HepG2 (cell line): Measurements from ENCODE around the gene PRR36. TPM values are rescaled to one million over a fixed set of nuclear protein-coding genes. Genes with fewer than 3 reads are reported as not detected.

Experiments used
- SRY ChIP-seq: sonication (generic); formaldehyde crosslinking; IDR thresholded peaks from 2 replicates; pipeline ENCODE4 v1.8.0; 2022; ENCODE audit warnings: mild to moderate bottlenecking, missing genetic modification reagents
- ZNF205 ChIP-seq: IDR thresholded peaks from 2 replicates; pipeline ENCODE4 v1.6.1; 2018; ENCODE audit warnings: missing biosample characterization, missing genetic modification reagents
- ZNF713 ChIP-seq: sonication (generic); formaldehyde crosslinking; IDR thresholded peaks from 2 replicates; pipeline ENCODE4 v1.4.0; 2020; ENCODE audit warnings: mild to moderate bottlenecking, missing genetic modification reagents
- polyA plus RNA-seq, 8 experiments: library from polyadenylated mRNA; depleted of rRNA in 3 of 8; stranded (reverse) in 7 of 8; unstranded in 1 of 8; fragments of >200 nt; fragmentation: Illumina TruSeq in 4 of 8; extraction: Trizol in 4 of 8; gene quantifications; 2 replicates each; pipeline versions ENCODE4 v1.2.1 to v1.2.3, GENCODE V29; 2011 to 2016; ENCODE audit warnings: low read depth in 4 of 8, missing spikeins in 1 of 8, mixed read lengths in 1 of 8; ENCODE audit not compliant: insufficient read depth in 1 of 8
- total RNA-seq, 5 experiments: library from RNA; depleted of rRNA; stranded (reverse); fragments of >200 nt; fragmentation: Illumina TruSeq; extraction: Trizol; gene quantifications; 2 replicates each; pipeline ENCODE4 v1.2.3, GENCODE V29; 2016; ENCODE audit warnings: low read depth in 1 of 5
- TF ChIP-seq, protein P1 (sequence below): sonication (generic); formaldehyde crosslinking; IDR thresholded peaks from 2 replicates; pipeline ENCODE4 v1.5.0; 2020; ENCODE audit warnings: mild to moderate bottlenecking, missing genetic modification reagents, borderline replicate concordance
- TF ChIP-seq, protein P2 (sequence below): sonication (generic); formaldehyde crosslinking; IDR thresholded peaks from 2 replicates; pipeline ENCODE4 v1.4.0; 2020; ENCODE audit warnings: missing genetic modification reagents
- TF ChIP-seq, protein P3 (sequence below): sonication (generic); formaldehyde crosslinking; IDR thresholded peaks from 2 replicates; pipeline ENCODE4 v1.4.0; 2020; ENCODE audit warnings: missing genetic modification reagents, borderline replicate concordance
- TF ChIP-seq, protein P4 (sequence below): IDR thresholded peaks from 2 replicates; pipeline ENCODE4 v1.6.1; 2016; ENCODE audit warnings: missing biosample characterization, missing genetic modification reagents, low read depth

Gene PRR36
- total and polyA plus RNA-seq, 2 of the 13 experiments (the other 11 are each of a cell fraction or from before 2014, with no cell fraction given) = 0.07 to 0.17 TPM

DNA sequence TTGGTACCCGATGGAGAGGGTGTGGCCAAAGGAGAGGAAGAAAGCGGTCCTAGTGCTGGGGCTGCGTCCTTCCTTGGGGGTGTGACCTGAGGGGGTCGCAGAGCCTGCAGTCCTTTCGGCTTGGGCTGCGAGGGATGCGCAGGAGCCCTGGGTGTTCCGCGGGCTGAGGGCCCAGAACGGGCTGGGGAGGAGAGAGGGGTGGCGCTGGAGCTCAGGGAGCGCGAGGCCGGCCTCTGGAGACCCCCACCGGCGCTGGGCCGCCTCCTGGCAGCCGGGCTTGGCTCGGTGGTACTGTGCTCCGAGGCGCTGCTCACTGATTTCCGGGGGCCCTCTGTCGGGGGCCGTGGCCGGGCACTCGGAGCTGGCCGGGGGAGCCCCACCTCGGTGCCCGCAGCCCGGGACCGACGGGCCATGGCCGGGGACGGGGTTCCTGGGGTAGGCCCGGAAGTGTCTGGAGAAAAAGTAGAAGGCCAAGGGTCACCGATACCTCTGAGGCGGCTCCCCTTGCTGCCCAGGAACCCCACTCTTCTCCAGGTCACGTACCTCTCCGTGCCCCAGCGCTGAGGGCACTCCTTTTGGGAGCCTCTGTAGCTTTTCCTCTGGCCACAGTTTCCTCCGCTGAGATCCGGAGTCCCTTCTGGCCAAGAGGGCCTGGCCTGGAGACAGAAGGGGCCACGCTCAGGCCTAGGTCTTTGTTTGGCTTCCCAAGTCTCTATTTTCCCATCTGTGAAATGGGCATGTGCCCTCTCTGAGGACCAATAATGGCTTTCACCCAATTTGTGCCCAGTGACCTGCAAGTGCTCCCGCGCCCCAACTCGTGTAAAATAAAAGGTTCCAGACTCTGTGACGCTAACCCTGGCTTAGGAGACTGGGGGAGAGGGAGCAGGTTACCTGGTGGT, 1.6 kb downstream of the PRR36 start (continued):
- TF ChIP-seq, protein P1, sequence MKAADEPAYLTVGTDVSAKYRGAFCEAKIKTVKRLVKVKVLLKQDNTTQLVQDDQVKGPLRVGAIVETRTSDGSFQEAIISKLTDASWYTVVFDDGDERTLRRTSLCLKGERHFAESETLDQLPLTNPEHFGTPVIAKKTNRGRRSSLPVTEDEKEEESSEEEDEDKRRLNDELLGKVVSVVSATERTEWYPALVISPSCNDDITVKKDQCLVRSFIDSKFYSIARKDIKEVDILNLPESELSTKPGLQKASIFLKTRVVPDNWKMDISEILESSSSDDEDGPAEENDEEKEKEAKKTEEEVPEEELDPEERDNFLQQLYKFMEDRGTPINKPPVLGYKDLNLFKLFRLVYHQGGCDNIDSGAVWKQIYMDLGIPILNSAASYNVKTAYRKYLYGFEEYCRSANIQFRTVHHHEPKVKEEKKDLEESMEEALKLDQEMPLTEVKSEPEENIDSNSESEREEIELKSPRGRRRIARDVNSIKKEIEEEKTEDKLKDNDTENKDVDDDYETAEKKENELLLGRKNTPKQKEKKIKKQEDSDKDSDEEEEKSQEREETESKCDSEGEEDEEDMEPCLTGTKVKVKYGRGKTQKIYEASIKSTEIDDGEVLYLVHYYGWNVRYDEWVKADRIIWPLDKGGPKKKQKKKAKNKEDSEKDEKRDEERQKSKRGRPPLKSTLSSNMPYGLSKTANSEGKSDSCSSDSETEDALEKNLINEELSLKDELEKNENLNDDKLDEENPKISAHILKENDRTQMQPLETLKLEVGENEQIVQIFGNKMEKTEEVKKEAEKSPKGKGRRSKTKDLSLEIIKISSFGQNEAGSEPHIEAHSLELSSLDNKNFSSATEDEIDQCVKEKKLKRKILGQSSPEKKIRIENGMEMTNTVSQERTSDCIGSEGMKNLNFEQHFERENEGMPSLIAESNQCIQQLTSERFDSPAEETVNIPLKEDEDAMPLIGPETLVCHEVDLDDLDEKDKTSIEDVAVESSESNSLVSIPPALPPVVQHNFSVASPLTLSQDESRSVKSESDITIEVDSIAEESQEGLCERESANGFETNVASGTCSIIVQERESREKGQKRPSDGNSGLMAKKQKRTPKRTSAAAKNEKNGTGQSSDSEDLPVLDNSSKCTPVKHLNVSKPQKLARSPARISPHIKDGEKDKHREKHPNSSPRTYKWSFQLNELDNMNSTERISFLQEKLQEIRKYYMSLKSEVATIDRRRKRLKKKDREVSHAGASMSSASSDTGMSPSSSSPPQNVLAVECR (CRISPR knock-in tag) = 0 out of 2 replicates have a peak, but pooled peaks have one; percentile 27
- TF ChIP-seq, protein P2, sequence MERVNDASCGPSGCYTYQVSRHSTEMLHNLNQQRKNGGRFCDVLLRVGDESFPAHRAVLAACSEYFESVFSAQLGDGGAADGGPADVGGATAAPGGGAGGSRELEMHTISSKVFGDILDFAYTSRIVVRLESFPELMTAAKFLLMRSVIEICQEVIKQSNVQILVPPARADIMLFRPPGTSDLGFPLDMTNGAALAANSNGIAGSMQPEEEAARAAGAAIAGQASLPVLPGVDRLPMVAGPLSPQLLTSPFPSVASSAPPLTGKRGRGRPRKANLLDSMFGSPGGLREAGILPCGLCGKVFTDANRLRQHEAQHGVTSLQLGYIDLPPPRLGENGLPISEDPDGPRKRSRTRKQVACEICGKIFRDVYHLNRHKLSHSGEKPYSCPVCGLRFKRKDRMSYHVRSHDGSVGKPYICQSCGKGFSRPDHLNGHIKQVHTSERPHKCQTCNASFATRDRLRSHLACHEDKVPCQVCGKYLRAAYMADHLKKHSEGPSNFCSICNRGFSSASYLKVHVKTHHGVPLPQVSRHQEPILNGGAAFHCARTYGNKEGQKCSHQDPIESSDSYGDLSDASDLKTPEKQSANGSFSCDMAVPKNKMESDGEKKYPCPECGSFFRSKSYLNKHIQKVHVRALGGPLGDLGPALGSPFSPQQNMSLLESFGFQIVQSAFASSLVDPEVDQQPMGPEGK (CRISPR knock-in tag) = peak; percentile 17; the same call in 1 of the 2 replicates
- TF ChIP-seq, protein P3, sequence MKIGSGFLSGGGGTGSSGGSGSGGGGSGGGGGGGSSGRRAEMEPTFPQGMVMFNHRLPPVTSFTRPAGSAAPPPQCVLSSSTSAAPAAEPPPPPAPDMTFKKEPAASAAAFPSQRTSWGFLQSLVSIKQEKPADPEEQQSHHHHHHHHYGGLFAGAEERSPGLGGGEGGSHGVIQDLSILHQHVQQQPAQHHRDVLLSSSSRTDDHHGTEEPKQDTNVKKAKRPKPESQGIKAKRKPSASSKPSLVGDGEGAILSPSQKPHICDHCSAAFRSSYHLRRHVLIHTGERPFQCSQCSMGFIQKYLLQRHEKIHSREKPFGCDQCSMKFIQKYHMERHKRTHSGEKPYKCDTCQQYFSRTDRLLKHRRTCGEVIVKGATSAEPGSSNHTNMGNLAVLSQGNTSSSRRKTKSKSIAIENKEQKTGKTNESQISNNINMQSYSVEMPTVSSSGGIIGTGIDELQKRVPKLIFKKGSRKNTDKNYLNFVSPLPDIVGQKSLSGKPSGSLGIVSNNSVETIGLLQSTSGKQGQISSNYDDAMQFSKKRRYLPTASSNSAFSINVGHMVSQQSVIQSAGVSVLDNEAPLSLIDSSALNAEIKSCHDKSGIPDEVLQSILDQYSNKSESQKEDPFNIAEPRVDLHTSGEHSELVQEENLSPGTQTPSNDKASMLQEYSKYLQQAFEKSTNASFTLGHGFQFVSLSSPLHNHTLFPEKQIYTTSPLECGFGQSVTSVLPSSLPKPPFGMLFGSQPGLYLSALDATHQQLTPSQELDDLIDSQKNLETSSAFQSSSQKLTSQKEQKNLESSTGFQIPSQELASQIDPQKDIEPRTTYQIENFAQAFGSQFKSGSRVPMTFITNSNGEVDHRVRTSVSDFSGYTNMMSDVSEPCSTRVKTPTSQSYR (CRISPR knock-in tag) = no peak
- TF ChIP-seq ZNF205 (CRISPR knock-in tag) (no peak), ZNF713 (CRISPR knock-in tag) (0 out of 2 replicates have a peak, but pooled peaks have one; percentile 56), SRY (CRISPR knock-in tag) (no peak)
- TF ChIP-seq, protein P4, sequence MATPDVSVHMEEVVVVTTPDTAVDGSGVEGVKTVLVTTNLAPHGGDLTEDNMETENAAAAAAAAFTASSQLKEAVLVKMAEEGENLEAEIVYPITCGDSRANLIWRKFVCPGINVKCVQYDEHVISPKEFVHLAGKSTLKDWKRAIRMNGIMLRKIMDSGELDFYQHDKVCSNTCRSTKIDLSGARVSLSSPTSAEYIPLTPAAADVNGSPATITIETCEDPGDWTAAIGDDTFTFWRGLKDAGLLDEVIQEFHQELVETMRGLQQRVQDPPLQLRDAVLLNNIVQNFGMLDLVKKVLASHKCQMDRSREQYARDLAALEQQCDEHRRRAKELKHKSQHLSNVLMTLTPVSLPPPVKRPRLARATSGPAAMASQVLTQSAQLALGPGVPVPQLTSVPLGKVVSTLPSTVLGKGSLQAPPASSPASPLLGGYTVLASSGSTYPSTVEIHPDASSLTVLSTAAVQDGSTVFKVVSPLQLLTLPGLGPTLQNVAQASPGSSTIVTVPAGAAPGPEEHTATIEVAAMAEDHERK = no peak
